ENCODE results near the gene TAS2R9. TPM values are rescaled to one million over a fixed set of nuclear protein-coding genes. Genes with fewer than 3 reads are reported as not detected.
A peak's percentile ranks its signal among the peaks of the same experiment; 100 is the strongest.

TAS2R9 gene
- polyA plus RNA-seq, 2 of the 4 experiments (the other 2 are of a cell fraction) = not detected

GRCh38 chr12:10824957-10825356 lies 15.0 kb upstream of the TAS2R9 start:
- H3K4me1 ChIP-seq = no peaks in the 10 kb centered on the region
- H3K27ac ChIP-seq = no peak overlapping the region
- POLR2A ChIA-PET = no interaction called here
- no peak for FAIRE-seq
- 87% methylated on average over 3 of the region's 3 CpGs for WGBS (ENCODE audit: missing lambda C conversion rate)
- TF ChIP-seq KDM1A (IDR thresholded peaks at IDR 0.05; ENCODE audit: low read depth) = no peak
- no peak for TF ChIP-seq HDAC2 (IDR thresholded peaks at IDR 0.05)
- no peak for TF ChIP-seq HEYL (CRISPR knock-in tag; IDR thresholded peaks at IDR 0.05)
- TF ChIP-seq CBX8 (IDR thresholded peaks at IDR 0.05) = no peak
- TF ChIP-seq, protein P1, sequence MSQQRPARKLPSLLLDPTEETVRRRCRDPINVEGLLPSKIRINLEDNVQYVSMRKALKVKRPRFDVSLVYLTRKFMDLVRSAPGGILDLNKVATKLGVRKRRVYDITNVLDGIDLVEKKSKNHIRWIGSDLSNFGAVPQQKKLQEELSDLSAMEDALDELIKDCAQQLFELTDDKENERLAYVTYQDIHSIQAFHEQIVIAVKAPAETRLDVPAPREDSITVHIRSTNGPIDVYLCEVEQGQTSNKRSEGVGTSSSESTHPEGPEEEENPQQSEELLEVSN (IDR thresholded peaks at IDR 0.05; ENCODE audit: borderline replicate concordance, low read depth) = no peak
- TF ChIP-seq JUN (IDR thresholded peaks at IDR 0.05) = no peak
- TF ChIP-seq ZFP36 (IDR thresholded peaks at IDR 0.05; ENCODE audit: borderline replicate concordance, partially characterized antibody) = no peak
- TF ChIP-seq EP300 (IDR thresholded peaks at IDR 0.05) = no peak
- TF ChIP-seq MAZ (IDR thresholded peaks at IDR 0.05; ENCODE audit: borderline replicate concordance, low read depth, low read length) = no peak
- TF ChIP-seq CBX2 (IDR thresholded peaks at IDR 0.05; ENCODE audit: borderline replicate concordance, low read depth) = no peak
- TF ChIP-seq BHLHE40 (IDR thresholded peaks at IDR 0.05; ENCODE audit: low read depth, low read length) = no peak
- TF ChIP-seq RCOR1 (IDR thresholded peaks at IDR 0.05; ENCODE audit: low read depth, low read length) = no peak
- TF ChIP-seq POLR2A (IDR thresholded peaks at IDR 0.05; ENCODE audit: low read length) = no peak
- TF ChIP-seq MAX (IDR thresholded peaks at IDR 0.05) = no peak
- no peak for TF ChIP-seq BCL3 (IDR thresholded peaks at IDR 0.05)
- no peak for TF ChIP-seq RAD21 (conservative IDR thresholded peaks at IDR 0.05 in 1 of 2, IDR thresholded peaks at IDR 0.05 in 1 of 2)
- TF ChIP-seq RFX5 (IDR thresholded peaks at IDR 0.05) = no peak
- TF ChIP-seq HOXB13 (CRISPR knock-in tag; IDR thresholded peaks at IDR 0.05; ENCODE audit: low read depth) = no peak
- no peaks in the 10 kb centered on the region for H3K9me3 ChIP-seq
- no peak for ATAC-seq
- CTCF ChIA-PET = no interaction called here
- DNase-seq (ENCODE audit: low read depth in 1 of 2, low spot score in 1 of 2) = no peak
- H3K4me3 ChIP-seq = no peak overlapping the region
- H3K4me2 ChIP-seq = no peak overlapping the region

- TF ChIP-seq RNF2 (IDR thresholded peaks at IDR 0.05; ENCODE audit: borderline replicate concordance, low read depth) = peak; percentile 97
- TF ChIP-seq HOXA7 (CRISPR knock-in tag; IDR thresholded peaks at IDR 0.05) = no peak
- TF ChIP-seq CBX8 (IDR thresholded peaks at IDR 0.05) = peak; percentile 89
- TF ChIP-seq NFE2L2 (conservative IDR thresholded peaks at IDR 0.05; ENCODE audit: low read length) = no peak
- TF ChIP-seq POLR2AphosphoS2 (conservative IDR thresholded peaks at IDR 0.05; ENCODE audit: low read length) = no peak
- TF ChIP-seq HEYL (CRISPR knock-in tag; IDR thresholded peaks at IDR 0.05) = no peak
- peak; percentile 23 for TF ChIP-seq ZFP36 (IDR thresholded peaks at IDR 0.05; ENCODE audit: borderline replicate concordance, partially characterized antibody)
- no peak for TF ChIP-seq NPAS2 (CRISPR knock-in tag; IDR thresholded peaks at IDR 0.05; ENCODE audit: borderline replicate concordance)
- TF ChIP-seq FOSB (CRISPR knock-in tag; IDR thresholded peaks at IDR 0.05) = no peak
- Histone ChIP-seq H3K4me2 (no peak overlapping the region), H3K4me1 (no peaks in the 10 kb centered on the region), H3K27ac (no peak overlapping the region), H3K9me3 (no peaks in the 10 kb centered on the region), H3K4me3 (no peak overlapping the region)
- FAIRE-seq (no peak), ATAC-seq (no peak), DNase-seq (ENCODE audit: low read depth in 1 of 2, low spot score in 1 of 2) (no peak)
- WGBS (ENCODE audit: missing lambda C conversion rate) = 12% methylated on average over 3 of the region's 3 CpGs
- ChIA-PET POLR2A (no interaction called here), CTCF (no interaction called here)
Measured at GRCh38 chr12:10811883-10812536, 2.0 kb upstream of the TAS2R9 start.

GRCh38 chr12:10807186-10807585 lies 2.8 kb downstream of the TAS2R9 start, which contains the start of gene TAS2R8:
TSS of gene TAS2R8 (minus strand) at chr12:10807286. CDS start at chr12:10806980, 306 bp downstream.
- POLR2A ChIA-PET = no interaction called here
- ATAC-seq (no peak), DNase-seq (ENCODE audit: low read depth in 1 of 2, low spot score in 1 of 2) (no peak), FAIRE-seq (no peak)
- Histone ChIP-seq H3K4me1 (no peaks in the 10 kb centered on the region), H3K27ac (no peak within 1 kb of the TSS), H3K4me2 (no peak within 1 kb of the TSS), H3K9me3 (no peaks in the 10 kb centered on the region), H3K4me3 (no peak within 1 kb of the TSS)
- WGBS (ENCODE audit: missing lambda C conversion rate) = 3% methylated on average over 1 of the region's 1 CpG
- CTCF ChIA-PET = no interaction called here
- TF ChIP-seq FOSL2 (IDR thresholded peaks at IDR 0.05) (no peak), FOSL2 (CRISPR knock-in tag; IDR thresholded peaks at IDR 0.05) (no peak), HOXB13 (CRISPR knock-in tag; IDR thresholded peaks at IDR 0.05; ENCODE audit: low read depth) (no peak), EHF (CRISPR knock-in tag; IDR thresholded peaks at IDR 0.05) (no peak), SMC3 (IDR thresholded peaks at IDR 0.05) (no peak), USF2 (IDR thresholded peaks at IDR 0.05) (no peak), MAX (IDR thresholded peaks at IDR 0.05) (no peak)
- TF ChIP-seq, protein P2, sequence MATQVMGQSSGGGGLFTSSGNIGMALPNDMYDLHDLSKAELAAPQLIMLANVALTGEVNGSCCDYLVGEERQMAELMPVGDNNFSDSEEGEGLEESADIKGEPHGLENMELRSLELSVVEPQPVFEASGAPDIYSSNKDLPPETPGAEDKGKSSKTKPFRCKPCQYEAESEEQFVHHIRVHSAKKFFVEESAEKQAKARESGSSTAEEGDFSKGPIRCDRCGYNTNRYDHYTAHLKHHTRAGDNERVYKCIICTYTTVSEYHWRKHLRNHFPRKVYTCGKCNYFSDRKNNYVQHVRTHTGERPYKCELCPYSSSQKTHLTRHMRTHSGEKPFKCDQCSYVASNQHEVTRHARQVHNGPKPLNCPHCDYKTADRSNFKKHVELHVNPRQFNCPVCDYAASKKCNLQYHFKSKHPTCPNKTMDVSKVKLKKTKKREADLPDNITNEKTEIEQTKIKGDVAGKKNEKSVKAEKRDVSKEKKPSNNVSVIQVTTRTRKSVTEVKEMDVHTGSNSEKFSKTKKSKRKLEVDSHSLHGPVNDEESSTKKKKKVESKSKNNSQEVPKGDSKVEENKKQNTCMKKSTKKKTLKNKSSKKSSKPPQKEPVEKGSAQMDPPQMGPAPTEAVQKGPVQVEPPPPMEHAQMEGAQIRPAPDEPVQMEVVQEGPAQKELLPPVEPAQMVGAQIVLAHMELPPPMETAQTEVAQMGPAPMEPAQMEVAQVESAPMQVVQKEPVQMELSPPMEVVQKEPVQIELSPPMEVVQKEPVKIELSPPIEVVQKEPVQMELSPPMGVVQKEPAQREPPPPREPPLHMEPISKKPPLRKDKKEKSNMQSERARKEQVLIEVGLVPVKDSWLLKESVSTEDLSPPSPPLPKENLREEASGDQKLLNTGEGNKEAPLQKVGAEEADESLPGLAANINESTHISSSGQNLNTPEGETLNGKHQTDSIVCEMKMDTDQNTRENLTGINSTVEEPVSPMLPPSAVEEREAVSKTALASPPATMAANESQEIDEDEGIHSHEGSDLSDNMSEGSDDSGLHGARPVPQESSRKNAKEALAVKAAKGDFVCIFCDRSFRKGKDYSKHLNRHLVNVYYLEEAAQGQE (IDR thresholded peaks at IDR 0.05) = no peak

All from A549 (cell line).